ENCODE data around the gene MPHOSPH10. TPM values are rescaled to one million over a fixed set of nuclear protein-coding genes. Genes with fewer than 3 reads are reported as not detected.

MPHOSPH10 gene, protein sequence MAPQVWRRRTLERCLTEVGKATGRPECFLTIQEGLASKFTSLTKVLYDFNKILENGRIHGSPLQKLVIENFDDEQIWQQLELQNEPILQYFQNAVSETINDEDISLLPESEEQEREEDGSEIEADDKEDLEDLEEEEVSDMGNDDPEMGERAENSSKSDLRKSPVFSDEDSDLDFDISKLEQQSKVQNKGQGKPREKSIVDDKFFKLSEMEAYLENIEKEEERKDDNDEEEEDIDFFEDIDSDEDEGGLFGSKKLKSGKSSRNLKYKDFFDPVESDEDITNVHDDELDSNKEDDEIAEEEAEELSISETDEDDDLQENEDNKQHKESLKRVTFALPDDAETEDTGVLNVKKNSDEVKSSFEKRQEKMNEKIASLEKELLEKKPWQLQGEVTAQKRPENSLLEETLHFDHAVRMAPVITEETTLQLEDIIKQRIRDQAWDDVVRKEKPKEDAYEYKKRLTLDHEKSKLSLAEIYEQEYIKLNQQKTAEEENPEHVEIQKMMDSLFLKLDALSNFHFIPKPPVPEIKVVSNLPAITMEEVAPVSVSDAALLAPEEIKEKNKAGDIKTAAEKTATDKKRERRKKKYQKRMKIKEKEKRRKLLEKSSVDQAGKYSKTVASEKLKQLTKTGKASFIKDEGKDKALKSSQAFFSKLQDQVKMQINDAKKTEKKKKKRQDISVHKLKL
- 25.7 TPM for total RNA-seq

GRCh38 chr2:71130152-71130904, at the start of gene MPHOSPH10, which contains the start of gene MCEE:
TSS of gene MPHOSPH10 (plus strand) at chr2:71130634. CDS start at chr2:71130666, 32 bp downstream.
TSS of gene MCEE (minus strand) at chr2:71130229. CDS start at chr2:71130219, 10 bp downstream.

Other genes starting within 250 kb of the MPHOSPH10 start
- gene VAX2, start 230.1 kb upstream of the MPHOSPH10 start, total RNA-seq = 25.7 TPM
- 24.9 TPM for gene ATP6V1B1, start 194.7 kb upstream of the MPHOSPH10 start, total RNA-seq
- gene ANKRD53, start 152.0 kb upstream of the MPHOSPH10 start, total RNA-seq = 9.1 TPM
- gene TEX261, start 135.8 kb upstream of the MPHOSPH10 start, total RNA-seq = 94.7 TPM
- gene NAGK, start 62.0 kb upstream of the MPHOSPH10 start, total RNA-seq = 65.3 TPM
- 28.5 TPM for gene MCEE, start 405 bp upstream of the MPHOSPH10 start, total RNA-seq
- gene PAIP2B, start 96.5 kb downstream of the MPHOSPH10 start, total RNA-seq = 20.4 TPM
- gene ZNF638, start 201.1 kb downstream of the MPHOSPH10 start, total RNA-seq = 447 TPM